Measurements from ENCODE around the gene KAZN.

- TF ChIP-seq CTCF (IDR thresholded peaks at IDR 0.05; ENCODE audit: low read length) (no peak), EZH2 (IDR thresholded peaks at IDR 0.05; ENCODE audit: borderline replicate concordance, low read length) (no peak)
Measured at GRCh38 chr1:14869187-14869586, 270.7 kb downstream of the KAZN start.
